ENCODE data around the gene KCNMB2. TPM values are rescaled to one million over a fixed set of nuclear protein-coding genes. Genes with fewer than 3 reads are reported as not detected.
A peak's percentile ranks its signal among the peaks of the same experiment; 100 is the strongest.

Gene KCNMB2
- not detected for total RNA-seq

DNA sequence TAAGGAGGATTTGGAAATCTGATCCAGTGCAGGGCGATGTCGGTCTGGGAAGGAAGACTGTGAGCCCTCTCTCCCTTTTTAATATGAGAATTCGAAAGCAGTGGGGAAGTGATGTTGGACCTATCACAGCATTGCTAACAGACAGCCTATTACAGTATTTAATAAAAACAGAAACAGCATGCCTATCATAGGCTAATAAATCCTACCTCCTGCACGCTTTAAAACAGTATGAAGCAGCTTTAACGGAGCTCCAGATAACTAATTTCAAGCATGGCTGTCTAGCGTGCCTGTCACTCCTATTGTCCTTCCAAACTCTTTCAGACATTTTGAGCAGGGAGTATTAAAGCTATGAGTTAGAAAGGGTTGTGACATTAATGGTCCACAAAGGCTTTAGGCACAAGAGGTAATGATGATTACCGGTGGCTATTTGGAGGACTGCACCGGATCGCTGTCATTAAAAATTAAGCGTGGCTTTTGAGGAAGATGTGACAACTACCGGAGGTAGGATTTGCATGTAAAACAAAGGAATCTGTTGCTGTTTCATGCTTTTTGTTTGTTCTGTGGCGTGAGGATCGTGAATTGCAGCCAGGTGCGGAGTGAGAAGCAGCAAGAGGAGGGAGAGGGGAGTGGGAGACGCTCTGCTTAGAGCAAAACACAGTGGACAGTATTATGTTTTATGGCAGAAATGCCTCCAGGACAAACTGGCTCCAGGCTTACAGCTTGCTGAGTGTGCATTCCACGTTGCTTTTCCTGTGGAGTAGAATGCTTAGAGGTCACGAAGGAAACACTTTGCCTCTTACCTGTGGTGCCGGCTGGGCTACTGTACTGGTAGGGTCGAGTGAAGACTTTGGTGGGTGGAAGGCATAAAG is at the start of gene KCNMB2:
Gene KCNMB2, plus strand, starts transcription at position 226 of the 869 bp plus-strand sequence.
- H3K9me3 Mint-ChIP-seq, result peaks cover 2% of the 10 kb centered on the region
- no peaks in the 10 kb centered on the region for H3K36me3 Mint-ChIP-seq (ENCODE audit: low read depth)
- peaks cover 52% of the 10 kb centered on the region for H3K27me3 Mint-ChIP-seq
- ATAC-seq (replicated peaks), result no peak
- no peak within 1 kb of the TSS for H3K27ac Mint-ChIP-seq
- peak within 1 kb of the TSS; percentile 8 for H3K4me3 Mint-ChIP-seq
- no peaks in the 10 kb centered on the region for H3K4me1 Mint-ChIP-seq

DNA sequence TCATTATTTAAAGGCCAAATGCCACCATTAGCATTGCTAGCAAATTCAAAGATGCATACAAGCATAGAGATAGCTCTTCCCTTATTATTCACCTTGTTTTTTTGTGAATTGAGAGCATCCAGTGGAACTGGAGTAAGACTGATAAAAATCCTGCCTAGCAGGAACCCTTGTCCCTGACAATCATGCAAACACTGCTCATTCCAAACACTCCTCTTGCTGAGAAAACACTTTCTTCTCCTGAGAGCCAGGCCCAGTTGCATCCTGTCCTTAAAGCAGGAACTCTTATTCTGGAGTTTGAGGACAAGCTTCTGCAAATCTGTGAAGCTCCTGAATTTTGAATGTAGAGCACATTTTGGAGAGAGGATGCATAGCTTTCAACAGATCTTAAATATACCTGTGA is 49.3 kb upstream of the KCNMB2 start:
- ATAC-seq (replicated peaks), result no peak
- no peaks in the 10 kb centered on the region for H3K36me3 Mint-ChIP-seq (ENCODE audit: low read depth)

DNA sequence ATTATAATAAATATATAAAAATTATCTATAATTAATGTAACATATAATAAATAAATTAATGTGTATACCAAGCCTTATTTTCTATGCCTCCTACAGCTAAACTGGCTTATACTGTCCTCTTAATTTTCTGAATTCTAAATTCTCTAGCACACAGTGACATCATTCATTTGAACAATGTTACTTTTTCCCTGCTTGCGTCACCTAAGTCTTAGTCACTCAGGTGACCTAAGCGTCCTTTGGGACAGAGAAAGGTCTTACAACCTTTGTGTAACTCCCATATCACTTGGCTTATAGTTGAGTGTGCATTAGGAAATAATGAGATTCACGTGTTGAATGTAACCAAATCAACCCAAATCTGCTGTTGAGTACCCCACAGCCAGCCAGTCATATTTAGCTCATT is 48.5 kb upstream of the KCNMB2 start:
- no peak for ATAC-seq (replicated peaks)
- no peaks in the 10 kb centered on the region for H3K36me3 Mint-ChIP-seq (ENCODE audit: low read depth)
- H3K9me3 Mint-ChIP-seq, result no peaks in the 10 kb centered on the region
- no peak overlapping the region for H3K4me3 Mint-ChIP-seq
- no peaks in the 10 kb centered on the region for H3K4me1 Mint-ChIP-seq
- no peak overlapping the region for H3K27ac Mint-ChIP-seq
- H3K27me3 Mint-ChIP-seq, result no peaks in the 10 kb centered on the region

More for the DNA sequence above, 49.3 kb upstream of the KCNMB2 start:
- H3K4me1 Mint-ChIP-seq, result no peaks in the 10 kb centered on the region
- peaks cover 6% of the 10 kb centered on the region for H3K27me3 Mint-ChIP-seq
- no peak overlapping the region for H3K27ac Mint-ChIP-seq
- no peak overlapping the region for H3K4me3 Mint-ChIP-seq
- H3K9me3 Mint-ChIP-seq, result no peaks in the 10 kb centered on the region

DNA sequence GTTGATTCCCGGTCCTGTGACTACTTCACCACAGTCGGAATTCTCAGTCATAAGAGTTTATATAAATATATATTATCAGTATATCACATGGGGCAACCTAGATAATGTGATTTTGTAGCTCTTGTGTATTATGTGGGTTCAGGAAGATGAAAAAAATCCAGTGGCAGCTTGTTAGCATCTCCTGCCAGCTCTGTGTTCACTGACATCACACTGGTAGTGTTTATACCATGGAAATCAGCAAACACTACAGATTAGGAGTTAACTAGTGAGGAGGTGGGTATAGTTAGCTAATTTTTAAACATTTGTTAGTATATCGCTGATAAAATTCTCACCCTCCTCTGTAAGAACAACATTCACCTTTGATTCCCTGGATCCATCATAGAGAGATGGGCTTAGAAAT is 44.5 kb upstream of the KCNMB2 start:
- no peak overlapping the region for H3K27ac Mint-ChIP-seq

DNA sequence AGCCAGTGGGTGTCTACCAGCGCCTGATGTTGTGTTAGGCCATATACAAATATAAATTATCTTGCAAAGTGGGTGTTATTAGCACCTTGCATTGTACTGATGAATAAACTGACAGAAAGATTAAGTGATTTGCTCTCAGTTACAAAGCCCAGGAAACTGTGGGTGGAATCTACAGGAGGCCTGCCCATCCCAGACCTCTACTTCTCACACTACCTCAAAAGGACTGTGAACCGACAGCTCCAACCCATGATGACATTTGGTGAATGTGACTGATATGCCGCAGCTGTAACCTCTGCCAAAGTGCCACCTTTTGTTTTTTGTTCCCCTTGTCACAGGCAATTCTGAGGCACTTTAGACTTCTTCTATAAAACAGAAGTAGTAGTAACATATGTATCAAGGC is 43.7 kb upstream of the KCNMB2 start:
- Mint-ChIP-seq H3K27ac (no peak overlapping the region), H3K4me3 (no peak overlapping the region), H3K27me3 (peaks cover under 1% of the 10 kb centered on the region)

More for the DNA sequence above, 44.5 kb upstream of the KCNMB2 start:
- Mint-ChIP-seq H3K4me1 (no peaks in the 10 kb centered on the region), H3K36me3 (ENCODE audit: low read depth) (no peaks in the 10 kb centered on the region), H3K27me3 (no peaks in the 10 kb centered on the region), H3K4me3 (no peak overlapping the region), H3K9me3 (peaks cover 7% of the 10 kb centered on the region)
- no peak for ATAC-seq (replicated peaks)

DNA sequence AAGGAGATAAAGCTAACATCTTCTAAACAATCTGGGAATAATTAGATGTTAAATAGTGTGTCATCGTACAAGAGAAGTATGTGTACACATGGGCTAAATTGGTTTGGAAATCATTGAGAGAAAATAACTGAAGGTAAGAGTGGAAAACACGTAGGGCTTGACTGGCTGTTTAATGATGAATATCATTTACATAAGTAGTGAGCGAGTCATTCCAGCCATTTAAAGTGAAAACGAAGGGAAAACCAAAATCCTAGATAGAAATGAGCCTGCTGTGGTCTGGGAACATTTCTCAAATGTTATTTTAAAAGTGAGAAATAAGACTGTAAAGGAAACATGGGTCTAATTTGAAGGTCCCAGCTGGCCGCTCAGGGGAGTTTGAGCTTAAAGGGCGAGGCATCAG is 41.9 kb upstream of the KCNMB2 start:
- Mint-ChIP-seq H3K27me3 (peaks cover 13% of the 10 kb centered on the region), H3K36me3 (ENCODE audit: low read depth) (no peaks in the 10 kb centered on the region), H3K27ac (no peak overlapping the region), H3K4me3 (no peak overlapping the region), H3K4me1 (no peaks in the 10 kb centered on the region), H3K9me3 (peaks cover 13% of the 10 kb centered on the region)
- ATAC-seq (replicated peaks), result no peak

More for the DNA sequence above, 43.7 kb upstream of the KCNMB2 start:
- ATAC-seq (replicated peaks), result no peak
- no peaks in the 10 kb centered on the region for H3K36me3 Mint-ChIP-seq (ENCODE audit: low read depth)
- no peaks in the 10 kb centered on the region for H3K4me1 Mint-ChIP-seq
- peaks cover 8% of the 10 kb centered on the region for H3K9me3 Mint-ChIP-seq

DNA sequence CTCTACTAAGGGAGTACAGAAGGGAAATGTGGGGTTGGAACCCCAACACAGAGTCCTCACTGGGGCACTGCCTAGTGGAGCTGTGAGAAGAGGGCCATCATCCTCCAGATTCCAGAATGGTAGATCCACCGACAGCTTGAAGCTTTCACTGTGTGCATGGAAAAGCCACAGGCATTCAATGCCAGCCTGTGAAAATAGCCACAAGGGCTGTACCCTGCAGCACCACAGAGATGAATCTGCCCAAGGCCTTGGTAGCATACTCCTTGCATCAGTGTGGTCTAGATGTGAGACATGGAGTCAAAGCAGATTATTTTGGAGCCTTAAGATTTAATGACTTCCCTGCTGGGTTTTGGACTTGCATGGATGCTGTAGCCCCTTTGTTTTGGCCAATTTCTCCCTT is 39.3 kb upstream of the KCNMB2 start:
- H3K4me1 Mint-ChIP-seq, result no peaks in the 10 kb centered on the region

DNA sequence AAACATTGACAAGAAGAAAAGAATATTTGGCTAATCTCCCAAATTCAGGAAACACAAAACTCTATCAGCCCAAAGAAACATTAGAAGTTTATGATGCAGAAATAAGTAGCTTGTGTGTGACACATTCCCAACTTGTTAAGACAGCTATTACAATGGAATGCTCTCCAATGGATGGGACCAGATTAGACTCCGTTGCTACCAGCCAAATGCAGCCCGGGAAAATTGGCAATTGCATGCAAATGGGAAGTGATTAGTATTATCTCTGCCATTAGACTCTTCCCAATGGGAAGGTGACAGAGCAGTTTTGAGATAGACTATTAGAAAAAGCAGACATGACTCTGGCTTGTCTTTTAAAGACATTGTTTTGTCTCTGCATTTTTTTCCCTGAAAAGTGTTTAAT is 37.4 kb upstream of the KCNMB2 start:
- Mint-ChIP-seq H3K9me3 (peaks cover 13% of the 10 kb centered on the region), H3K4me3 (no peak overlapping the region), H3K27me3 (peaks cover 14% of the 10 kb centered on the region), H3K4me1 (no peaks in the 10 kb centered on the region), H3K27ac (no peak overlapping the region), H3K36me3 (ENCODE audit: low read depth) (no peaks in the 10 kb centered on the region)
- no peak for ATAC-seq (replicated peaks)

More for the DNA sequence above, 39.3 kb upstream of the KCNMB2 start:
- no peak for ATAC-seq (replicated peaks)
- H3K36me3 Mint-ChIP-seq (ENCODE audit: low read depth), result no peaks in the 10 kb centered on the region
- H3K9me3 Mint-ChIP-seq, result peaks cover 13% of the 10 kb centered on the region
- H3K27ac Mint-ChIP-seq, result no peak overlapping the region
- no peak overlapping the region for H3K4me3 Mint-ChIP-seq
- H3K27me3 Mint-ChIP-seq, result peaks cover 14% of the 10 kb centered on the region

DNA sequence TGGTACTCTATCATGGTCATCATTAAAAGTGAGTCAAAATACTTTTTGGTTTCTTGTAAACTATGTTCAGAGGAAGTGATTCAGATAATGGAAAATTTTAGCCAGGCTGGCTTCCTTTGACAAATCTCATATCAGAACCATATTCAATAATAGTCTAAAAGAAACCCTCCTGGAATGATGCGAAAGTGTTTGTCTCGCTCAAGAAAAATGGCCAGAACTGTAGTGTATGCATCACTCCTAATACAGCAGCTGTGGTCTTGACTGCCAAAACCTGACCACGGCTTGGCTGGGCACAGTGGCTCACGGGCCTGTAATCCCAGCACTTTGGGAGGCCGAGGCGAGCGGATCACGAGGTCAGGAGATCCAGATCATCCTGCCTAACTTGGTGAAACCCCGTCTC is 35.6 kb upstream of the KCNMB2 start:
- Mint-ChIP-seq H3K9me3 (peaks cover 11% of the 10 kb centered on the region), H3K27me3 (peaks cover 19% of the 10 kb centered on the region), H3K36me3 (ENCODE audit: low read depth) (no peaks in the 10 kb centered on the region), H3K4me1 (no peaks in the 10 kb centered on the region), H3K4me3 (no peak overlapping the region), H3K27ac (no peak overlapping the region)
- no peak for ATAC-seq (replicated peaks)

DNA sequence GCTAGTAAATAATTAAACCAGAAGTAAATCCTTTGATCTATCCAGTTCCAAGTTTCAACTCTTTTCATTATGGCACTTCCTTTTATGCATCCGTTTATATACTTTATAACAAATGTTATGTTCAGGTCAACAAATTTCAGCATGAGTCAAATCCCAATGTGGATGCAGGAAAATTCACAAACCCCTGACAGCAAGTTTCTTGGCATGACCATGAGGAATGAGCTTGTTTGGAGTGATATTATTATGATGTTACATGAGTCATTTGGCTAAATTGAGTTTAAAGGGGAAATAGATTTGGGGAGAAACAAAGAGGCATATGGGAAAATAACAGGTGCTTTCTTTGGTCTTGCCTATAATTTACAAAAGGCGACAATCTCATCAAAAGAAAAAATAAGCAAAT is 32.1 kb upstream of the KCNMB2 start:
- no peaks in the 10 kb centered on the region for H3K4me1 Mint-ChIP-seq
- H3K36me3 Mint-ChIP-seq (ENCODE audit: low read depth), result no peaks in the 10 kb centered on the region

DNA sequence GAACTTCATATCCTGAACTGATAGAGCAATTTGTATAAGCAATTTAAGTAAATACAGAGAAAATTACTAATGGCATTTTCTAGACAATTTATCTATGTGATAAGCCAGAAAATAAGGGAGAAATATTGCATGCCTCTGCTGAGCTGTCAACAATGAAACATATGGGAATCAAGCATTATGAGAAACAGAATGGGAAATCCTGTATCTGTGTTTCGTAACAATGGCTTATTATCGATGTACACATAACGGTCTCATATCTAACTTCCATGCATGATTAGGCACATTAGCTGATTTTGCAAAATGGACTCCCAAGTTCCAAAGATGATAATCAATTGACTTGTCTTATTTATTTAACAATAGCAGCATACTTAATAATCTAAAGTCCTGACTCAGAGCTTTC is 30.4 kb upstream of the KCNMB2 start:
- no peaks in the 10 kb centered on the region for H3K9me3 Mint-ChIP-seq
- no peaks in the 10 kb centered on the region for H3K36me3 Mint-ChIP-seq (ENCODE audit: low read depth)
- no peaks in the 10 kb centered on the region for H3K4me1 Mint-ChIP-seq
- H3K27me3 Mint-ChIP-seq, result peaks cover 9% of the 10 kb centered on the region
- no peak for ATAC-seq (replicated peaks)
- H3K27ac Mint-ChIP-seq, result no peak overlapping the region
- H3K4me3 Mint-ChIP-seq, result no peak overlapping the region

More for the DNA sequence above, 32.1 kb upstream of the KCNMB2 start:
- Mint-ChIP-seq H3K27me3 (peaks cover 13% of the 10 kb centered on the region), H3K27ac (no peak overlapping the region), H3K4me3 (no peak overlapping the region), H3K9me3 (no peaks in the 10 kb centered on the region)
- ATAC-seq (replicated peaks), result no peak

DNA sequence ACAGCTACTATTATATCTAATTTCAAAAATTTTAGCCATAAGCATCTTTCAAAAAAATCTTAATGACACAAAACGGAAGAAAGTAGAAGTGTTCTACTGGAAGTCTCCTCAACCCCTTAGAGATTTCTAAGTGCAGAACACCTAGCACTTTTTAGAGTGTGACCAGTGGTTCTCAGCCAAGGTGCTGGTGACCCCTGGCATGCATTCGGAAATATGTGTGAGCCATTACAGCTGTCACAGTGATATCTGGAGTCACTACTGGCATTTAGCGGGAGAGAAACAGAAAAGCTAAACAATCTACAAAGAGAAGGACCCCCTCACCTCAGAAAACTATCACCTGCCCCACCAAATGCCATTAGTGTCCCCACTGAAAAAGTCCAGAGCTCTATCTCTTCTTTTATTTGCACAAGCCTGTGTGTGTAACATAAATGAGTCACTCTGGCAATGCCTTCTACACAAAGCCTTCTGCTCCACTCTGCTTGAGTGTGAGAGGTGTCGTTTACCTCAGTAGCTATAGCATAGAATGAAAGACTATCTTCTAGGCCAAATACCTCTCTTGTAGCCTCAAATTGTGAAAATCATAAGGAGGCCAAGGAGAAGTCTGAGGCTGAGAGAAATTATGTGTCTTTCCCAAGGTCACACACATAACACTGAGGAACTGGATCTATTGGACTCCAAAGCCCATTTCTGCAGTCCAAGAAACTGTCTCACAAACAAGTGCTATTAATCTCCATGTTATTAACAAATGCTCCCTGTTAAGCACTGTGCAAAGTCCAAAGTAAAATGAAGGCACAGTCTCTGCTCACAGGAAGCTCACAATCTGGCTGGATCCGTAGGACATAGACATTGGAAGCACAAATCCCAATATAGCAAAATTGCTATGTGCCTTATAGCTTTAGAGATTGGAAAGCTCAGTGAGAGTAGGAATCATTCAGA is 28.5 kb upstream of the KCNMB2 start:
- Mint-ChIP-seq H3K27ac (no peak overlapping the region), H3K4me3 (no peak overlapping the region)

DNA sequence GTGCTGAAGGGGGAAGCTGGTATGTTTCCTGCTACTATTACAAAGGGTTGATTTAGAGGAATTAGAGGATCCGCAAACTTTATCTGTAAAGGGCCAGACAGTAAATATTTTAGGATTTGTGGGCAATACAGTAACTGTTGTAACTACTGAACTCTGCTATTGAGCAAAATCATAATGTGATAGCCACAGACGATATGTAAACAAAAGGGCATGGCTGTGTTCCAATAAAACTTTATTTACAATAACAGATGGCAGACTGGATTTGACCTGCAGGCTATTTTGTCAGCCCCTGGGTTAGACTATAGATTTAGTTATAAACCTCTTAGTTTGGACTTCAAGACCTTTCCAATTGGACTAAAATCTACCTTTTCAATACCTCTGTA is 27.8 kb upstream of the KCNMB2 start:
- no peak overlapping the region for H3K27ac Mint-ChIP-seq
- no peaks in the 10 kb centered on the region for H3K4me1 Mint-ChIP-seq
- H3K9me3 Mint-ChIP-seq, result no peaks in the 10 kb centered on the region
- peaks cover 9% of the 10 kb centered on the region for H3K27me3 Mint-ChIP-seq
- no peaks in the 10 kb centered on the region for H3K36me3 Mint-ChIP-seq (ENCODE audit: low read depth)
- no peak for ATAC-seq (replicated peaks)
- H3K4me3 Mint-ChIP-seq, result no peak overlapping the region

More for the DNA sequence above, 28.5 kb upstream of the KCNMB2 start:
- H3K9me3 Mint-ChIP-seq, result no peaks in the 10 kb centered on the region
- H3K36me3 Mint-ChIP-seq (ENCODE audit: low read depth), result no peaks in the 10 kb centered on the region
- no peaks in the 10 kb centered on the region for H3K4me1 Mint-ChIP-seq
- no peak for ATAC-seq (replicated peaks)
- H3K27me3 Mint-ChIP-seq, result peaks cover 9% of the 10 kb centered on the region

DNA sequence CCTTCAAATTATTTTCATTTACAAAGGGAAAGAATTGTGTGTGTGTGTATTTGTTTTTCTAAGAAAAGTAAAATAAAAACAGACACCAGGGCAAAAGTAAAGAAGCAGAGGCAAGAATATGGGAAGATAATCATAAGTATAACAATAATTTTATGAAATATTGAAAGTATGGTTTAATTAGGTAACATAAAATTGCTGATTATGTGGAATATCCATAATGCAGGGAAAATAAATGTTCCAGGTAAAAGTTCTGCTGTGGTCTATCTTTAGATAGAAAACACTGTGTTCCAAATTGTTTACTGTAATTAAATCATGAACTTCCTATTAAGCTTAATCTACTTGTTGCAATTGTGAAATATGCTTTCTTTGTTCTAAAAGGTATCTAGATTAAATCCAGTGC is 25.7 kb upstream of the KCNMB2 start:
- no peak overlapping the region for H3K4me3 Mint-ChIP-seq
- no peak for ATAC-seq (replicated peaks)
- H3K27me3 Mint-ChIP-seq, result peaks cover 8% of the 10 kb centered on the region
- no peaks in the 10 kb centered on the region for H3K9me3 Mint-ChIP-seq
- no peak overlapping the region for H3K27ac Mint-ChIP-seq
- H3K4me1 Mint-ChIP-seq, result no peaks in the 10 kb centered on the region
- H3K36me3 Mint-ChIP-seq (ENCODE audit: low read depth), result no peaks in the 10 kb centered on the region

DNA sequence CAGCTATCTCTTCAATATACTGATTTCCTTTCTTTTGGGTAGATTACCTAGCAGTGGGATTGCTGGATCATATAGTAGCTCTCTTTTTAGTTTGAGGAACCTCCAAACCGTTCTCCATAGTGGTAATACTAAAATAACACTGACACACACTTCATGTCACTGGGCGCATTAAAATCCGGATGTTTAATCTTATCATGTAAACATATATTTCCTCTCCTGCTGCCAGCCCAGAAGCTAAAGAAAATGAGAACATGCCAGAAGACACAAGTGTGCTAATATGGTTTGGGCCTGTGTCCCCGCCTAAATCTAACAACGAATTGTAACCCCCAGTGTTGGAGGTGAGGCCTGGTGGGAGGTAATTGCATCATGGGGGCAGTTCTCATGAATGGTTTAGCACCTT is 23.6 kb upstream of the KCNMB2 start:
- Mint-ChIP-seq H3K4me3 (no peak overlapping the region), H3K27me3 (peaks cover 8% of the 10 kb centered on the region), H3K4me1 (no peaks in the 10 kb centered on the region), H3K27ac (no peak overlapping the region), H3K36me3 (ENCODE audit: low read depth) (no peaks in the 10 kb centered on the region), H3K9me3 (no peaks in the 10 kb centered on the region)
- no peak for ATAC-seq (replicated peaks)

All from activated T-helper 17 cell treated with anti-CD3 and anti-CD28 coated beads, Interleukin-2, amount 50 U/mL, for 72 hours (primary cell).